BLaER1 (cell line): Measurements from ENCODE around the gene TEX48.

Experiments
- H3K27ac ChIP-seq: shearing (Covaris generic); formaldehyde crosslinking; 2 replicates; pipeline ENCODE4 v1.8.1; 2022
- H3K27me3 ChIP-seq: shearing (Covaris generic); formaldehyde crosslinking; 2 replicates; pipeline ENCODE4 v1.8.1; 2022
- H3K36me3 ChIP-seq: shearing (Covaris generic); formaldehyde crosslinking; 2 replicates; pipeline ENCODE4 v1.8.1; 2022
- H3K4me1 ChIP-seq: shearing (Covaris generic); formaldehyde crosslinking; 2 replicates; pipeline ENCODE4 v1.8.1; 2022
- H3K4me2 ChIP-seq: shearing (Covaris generic); formaldehyde crosslinking; 2 replicates; pipeline ENCODE4 v1.8.1; 2022
- H3K4me3 ChIP-seq: shearing (Covaris generic); formaldehyde crosslinking; 2 replicates; pipeline ENCODE4 v1.8.1; 2022
- H3K9ac ChIP-seq: shearing (Covaris generic); formaldehyde crosslinking; 2 replicates; pipeline ENCODE4 v1.8.1; 2022
- H3K9me3 ChIP-seq: shearing (Covaris generic); formaldehyde crosslinking; 2 replicates; pipeline ENCODE4 v1.8.1; 2022
- H4K20me1 ChIP-seq: shearing (Covaris generic); formaldehyde crosslinking; 2 replicates; pipeline ENCODE4 v1.8.1; 2022
- Cebpa-rat ChIP-seq: shearing (Covaris generic); IDR thresholded peaks from 2 replicates; pipeline ENCODE4 v1.8.1; 2022

TEX48 gene

GRCh38 chr9:114671605-114672004 lies 10.4 kb downstream of the TEX48 start:
- no peak for TF ChIP-seq Cebpa-rat
- Histone ChIP-seq H3K9ac (no peak overlapping the region), H3K27ac (no peak overlapping the region), H3K27me3 (no peaks in the 10 kb centered on the region), H3K4me2 (no peak overlapping the region), H3K9me3 (no peaks in the 10 kb centered on the region), H3K4me3 (no peak overlapping the region), H4K20me1 (no peaks in the 10 kb centered on the region), H3K4me1 (no peaks in the 10 kb centered on the region; the same call in 1 of the 2 replicates), H3K36me3 (no peaks in the 10 kb centered on the region)

DNA sequence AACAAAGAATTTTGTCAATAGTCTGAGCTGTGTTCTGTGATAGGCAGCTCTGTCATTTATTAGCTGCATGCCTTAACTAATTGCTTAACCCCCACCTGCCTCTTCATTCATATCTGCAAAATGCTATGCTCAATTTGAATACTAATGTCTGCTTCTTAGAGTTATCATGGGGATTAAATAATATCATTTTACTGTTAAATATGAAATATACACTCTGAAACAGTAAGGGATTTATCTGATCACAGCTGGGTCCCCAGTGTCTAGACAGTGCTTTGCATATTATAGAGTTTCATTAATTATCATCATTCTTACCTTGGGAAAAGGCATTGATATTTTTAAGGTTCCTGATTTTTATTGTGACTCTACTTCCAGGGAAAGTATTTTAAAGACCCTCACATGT lies 12.0 kb downstream of the TEX48 start:
- no peak for TF ChIP-seq Cebpa-rat
- Histone ChIP-seq H3K27me3 (no peaks in the 10 kb centered on the region), H3K9ac (no peak overlapping the region), H3K4me3 (no peak overlapping the region), H3K36me3 (no peaks in the 10 kb centered on the region), H4K20me1 (no peaks in the 10 kb centered on the region), H3K4me2 (no peak overlapping the region), H3K4me1 (no peaks in the 10 kb centered on the region), H3K27ac (no peak overlapping the region), H3K9me3 (no peaks in the 10 kb centered on the region)

DNA sequence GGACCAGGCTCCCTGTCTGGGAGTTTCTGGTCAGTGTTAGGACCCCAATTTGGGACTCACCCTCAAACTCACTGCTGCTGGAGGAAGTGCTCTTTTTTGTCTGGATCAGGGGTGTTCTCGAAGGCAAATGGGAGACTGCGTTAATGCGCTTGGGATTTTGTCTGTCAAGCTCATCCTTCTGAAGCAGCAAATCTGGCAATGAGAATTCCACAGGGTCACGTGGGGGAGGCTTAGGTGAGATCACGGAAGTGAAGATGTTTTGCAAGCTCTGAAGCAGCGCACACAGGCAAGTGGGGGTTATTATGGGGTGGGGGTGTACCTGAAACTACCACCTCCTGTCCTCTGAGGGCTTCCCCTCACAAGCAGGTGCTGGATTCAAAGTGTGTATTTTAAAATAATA lies 13.8 kb downstream of the TEX48 start:
- TF ChIP-seq Cebpa-rat: no peak
- H3K36me3 ChIP-seq: no peaks in the 10 kb centered on the region
- H3K9me3 ChIP-seq: no peaks in the 10 kb centered on the region
- no peaks in the 10 kb centered on the region for H4K20me1 ChIP-seq
- no peaks in the 10 kb centered on the region for H3K27me3 ChIP-seq
- H3K27ac ChIP-seq: no peak overlapping the region
- H3K4me2 ChIP-seq: no peak overlapping the region
- no peaks in the 10 kb centered on the region for H3K4me1 ChIP-seq
- no peak overlapping the region for H3K9ac ChIP-seq
- no peak overlapping the region for H3K4me3 ChIP-seq

GRCh38 chr9:114666851-114667250 lies 15.1 kb downstream of the TEX48 start:
- Histone ChIP-seq H3K9ac (no peak overlapping the region), H3K36me3 (no peaks in the 10 kb centered on the region), H4K20me1 (no peaks in the 10 kb centered on the region), H3K27me3 (no peaks in the 10 kb centered on the region), H3K27ac (no peak overlapping the region), H3K4me2 (no peak overlapping the region), H3K4me3 (no peak overlapping the region), H3K9me3 (no peaks in the 10 kb centered on the region), H3K4me1 (no peaks in the 10 kb centered on the region)
- no peak for TF ChIP-seq Cebpa-rat

GRCh38 chr9:114666401-114666800 lies 15.6 kb downstream of the TEX48 start:
- TF ChIP-seq Cebpa-rat: no peak
- no peak overlapping the region for H3K27ac ChIP-seq
- no peaks in the 10 kb centered on the region for H3K36me3 ChIP-seq
- H3K9ac ChIP-seq: no peak overlapping the region
- H3K9me3 ChIP-seq: no peaks in the 10 kb centered on the region
- no peaks in the 10 kb centered on the region for H3K27me3 ChIP-seq
- H3K4me2 ChIP-seq: no peak overlapping the region
- no peaks in the 10 kb centered on the region for H4K20me1 ChIP-seq
- no peak overlapping the region for H3K4me3 ChIP-seq
- no peaks in the 10 kb centered on the region for H3K4me1 ChIP-seq

GRCh38 chr9:114664181-114664580 lies 17.8 kb downstream of the TEX48 start:
- no peak overlapping the region for H3K4me2 ChIP-seq

GRCh38 chr9:114662081-114662989 lies 19.7 kb downstream of the TEX48 start:
- Histone ChIP-seq H3K27ac (no peak overlapping the region), H3K36me3 (0 out of 2 replicates have a peak, but pooled peaks cover 9% of the 10 kb centered on the region), H3K4me3 (no peak overlapping the region), H4K20me1 (no peaks in the 10 kb centered on the region), H3K4me2 (no peak overlapping the region), H3K4me1 (no peaks in the 10 kb centered on the region), H3K9me3 (no peaks in the 10 kb centered on the region), H3K9ac (no peak overlapping the region), H3K27me3 (no peaks in the 10 kb centered on the region)
- no peak for TF ChIP-seq Cebpa-rat

More at GRCh38 chr9:114664181-114664580, 17.8 kb downstream of the TEX48 start:
- no peaks in the 10 kb centered on the region for H3K4me1 ChIP-seq
- no peaks in the 10 kb centered on the region for H3K9me3 ChIP-seq
- no peaks in the 10 kb centered on the region for H3K36me3 ChIP-seq
- H4K20me1 ChIP-seq: no peaks in the 10 kb centered on the region
- TF ChIP-seq Cebpa-rat: no peak
- no peak overlapping the region for H3K9ac ChIP-seq
- no peak overlapping the region for H3K27ac ChIP-seq
- H3K4me3 ChIP-seq: no peak overlapping the region
- no peaks in the 10 kb centered on the region for H3K27me3 ChIP-seq

DNA sequence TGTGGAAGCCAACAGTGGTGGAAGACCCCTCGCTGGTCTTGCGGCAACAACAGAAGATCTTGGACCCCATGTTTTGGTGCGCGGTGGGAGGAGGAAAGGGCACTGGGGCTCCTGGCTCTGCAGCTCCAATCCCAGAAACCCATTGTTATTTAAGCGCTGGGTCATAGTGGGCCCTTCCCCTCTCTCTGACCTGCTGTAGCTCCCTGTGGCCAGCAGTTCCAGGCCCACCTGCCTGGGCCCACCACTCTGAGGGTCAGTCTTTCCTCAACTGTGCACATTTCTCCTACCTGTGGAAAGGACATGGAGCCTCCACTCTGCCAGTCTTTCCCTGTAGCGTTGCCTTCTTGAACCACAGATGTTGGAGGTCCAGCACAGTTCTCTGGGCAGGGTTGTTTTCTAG lies 24.3 kb downstream of the TEX48 start, which contains the start of gene TEX53:
Gene TEX53 (minus strand): TSS at position 101 of the 400 bp plus-strand sequence. CDS start 31 bp downstream, at position 70.
- no peaks in the 10 kb centered on the region; the same call in 1 of the 2 replicates for H3K4me1 ChIP-seq
- 0 out of 2 replicates have a peak, but pooled peaks cover 9% of the 10 kb centered on the region for H3K36me3 ChIP-seq
- H4K20me1 ChIP-seq: no peaks in the 10 kb centered on the region
- H3K4me2 ChIP-seq: no peak within 1 kb of the TSS
- H3K9ac ChIP-seq: no peak within 1 kb of the TSS
- TF ChIP-seq Cebpa-rat: no peak
- H3K9me3 ChIP-seq: no peaks in the 10 kb centered on the region
- H3K4me3 ChIP-seq: no peak within 1 kb of the TSS
- no peaks in the 10 kb centered on the region for H3K27me3 ChIP-seq
- no peak within 1 kb of the TSS for H3K27ac ChIP-seq

- no peak for TF ChIP-seq Cebpa-rat
- H3K36me3 ChIP-seq: 0 out of 2 replicates have a peak, but pooled peaks cover 9% of the 10 kb centered on the region
- no peak overlapping the region for H3K4me3 ChIP-seq
- no peak overlapping the region for H3K27ac ChIP-seq
- no peaks in the 10 kb centered on the region for H4K20me1 ChIP-seq
- H3K9me3 ChIP-seq: no peaks in the 10 kb centered on the region
- H3K9ac ChIP-seq: no peak overlapping the region
- no peaks in the 10 kb centered on the region; the same call in 1 of the 2 replicates for H3K4me1 ChIP-seq
- H3K4me2 ChIP-seq: no peak overlapping the region
- no peaks in the 10 kb centered on the region for H3K27me3 ChIP-seq
These were observed 25.7 kb downstream of the TEX48 start for GRCh38 chr9:114656301-114656700.

- Histone ChIP-seq H3K9me3 (no peaks in the 10 kb centered on the region), H3K4me2 (no peak overlapping the region), H3K9ac (no peak overlapping the region), H3K27me3 (no peaks in the 10 kb centered on the region), H4K20me1 (no peaks in the 10 kb centered on the region), H3K4me1 (no peaks in the 10 kb centered on the region; the same call in 1 of the 2 replicates), H3K27ac (no peak overlapping the region), H3K36me3 (0 out of 2 replicates have a peak, but pooled peaks cover 9% of the 10 kb centered on the region), H3K4me3 (no peak overlapping the region)
- TF ChIP-seq Cebpa-rat: no peak
These were observed 26.3 kb downstream of the TEX48 start for GRCh38 chr9:114655689-114656088.
